ENCODE measurements around the gene TRPV5.

- TF ChIP-seq CTCF (IDR thresholded peaks at IDR 0.05; ENCODE audit: low read depth, low read length, missing input control) (no peak), JUND (IDR thresholded peaks at IDR 0.05) (no peak), HNF4G (IDR thresholded peaks at IDR 0.05) (no peak)
Observed at GRCh38 chr7:142875456-142875855, 58.1 kb downstream of the TRPV5 start.

Data from liver (tissue), 3 donors.